Measurements from ENCODE around the gene FAM221A.
"Not testable (repeated sequence)": the region's sequence is repeated elsewhere in the genome, so short reads cannot be mapped to it uniquely, and the experiment has no call there.

Gene FAM221A

GRCh38 chr7:23696916-23697441 lies 17.0 kb downstream of the FAM221A start:
- DNase-seq (ENCODE audit: low read depth, low spot score): peak; percentile 62
- no peak overlapping the region for H3K4me3 ChIP-seq (ENCODE audit: low read length)

- no peak for DNase-seq (ENCODE audit: low read depth, low spot score)
These were observed 18.8 kb downstream of the FAM221A start for GRCh38 chr7:23698822-23699221.

GRCh38 chr7:23700046-23700445 lies 20.0 kb downstream of the FAM221A start:
- peak; percentile 1 for DNase-seq (ENCODE audit: low read depth, low spot score)
- H3K4me3 ChIP-seq (ENCODE audit: low read length): no peak overlapping the region

More at GRCh38 chr7:23698822-23699221, 18.8 kb downstream of the FAM221A start:
- no peak overlapping the region for H3K4me3 ChIP-seq (ENCODE audit: low read length)

GRCh38 chr7:23709081-23709750 lies 29.2 kb downstream of the FAM221A start:
- no peak for DNase-seq (ENCODE audit: low read depth, low spot score)
- H3K4me3 ChIP-seq (ENCODE audit: low read length): no peak overlapping the region

- no peak for DNase-seq (ENCODE audit: low read depth, low spot score)
- H3K4me3 ChIP-seq (ENCODE audit: low read length): no peak within 1 kb of the TSS
These were observed 30.0 kb downstream of the FAM221A start, which contains the start of gene STK31 for GRCh38 chr7:23710000-23710399. Gene STK31, plus strand, starts transcription at chr7:23710219. Its CDS starts 67 bp downstream, at chr7:23710286.

- H3K4me3 ChIP-seq (ENCODE audit: low read length): no peak overlapping the region
- peak; percentile 37 for DNase-seq (ENCODE audit: low read depth, low spot score)
These were observed 32.6 kb downstream of the FAM221A start for GRCh38 chr7:23712368-23713284.

- H3K4me3 ChIP-seq (ENCODE audit: low read length): no peak overlapping the region
- DNase-seq (ENCODE audit: low read depth, low spot score): no peak
These were observed 33.5 kb downstream of the FAM221A start for GRCh38 chr7:23713285-23714149.

DNA sequence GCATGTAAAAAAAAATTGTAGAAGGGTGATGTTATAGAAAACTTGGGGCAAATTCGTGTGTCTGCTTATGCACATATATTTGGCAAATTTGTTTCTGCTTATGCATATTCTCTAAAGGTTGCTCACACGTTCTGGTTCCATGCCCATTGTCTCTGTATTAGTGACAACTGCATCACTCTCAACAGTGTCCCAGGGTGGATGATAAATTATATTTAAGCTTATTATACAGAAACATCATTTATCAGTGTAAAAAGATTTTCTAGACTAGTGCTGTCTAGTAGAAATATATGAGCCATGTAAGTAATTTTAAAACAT lies 34.1 kb downstream of the FAM221A start:
- no peak for DNase-seq (ENCODE audit: low read depth, low spot score)
- H3K4me3 ChIP-seq (ENCODE audit: low read length): no peak overlapping the region

GRCh38 chr7:23714579-23714978 lies 34.6 kb downstream of the FAM221A start:
- no peak for DNase-seq (ENCODE audit: low read depth, low spot score)
- H3K4me3 ChIP-seq (ENCODE audit: low read length): no peak overlapping the region

DNA sequence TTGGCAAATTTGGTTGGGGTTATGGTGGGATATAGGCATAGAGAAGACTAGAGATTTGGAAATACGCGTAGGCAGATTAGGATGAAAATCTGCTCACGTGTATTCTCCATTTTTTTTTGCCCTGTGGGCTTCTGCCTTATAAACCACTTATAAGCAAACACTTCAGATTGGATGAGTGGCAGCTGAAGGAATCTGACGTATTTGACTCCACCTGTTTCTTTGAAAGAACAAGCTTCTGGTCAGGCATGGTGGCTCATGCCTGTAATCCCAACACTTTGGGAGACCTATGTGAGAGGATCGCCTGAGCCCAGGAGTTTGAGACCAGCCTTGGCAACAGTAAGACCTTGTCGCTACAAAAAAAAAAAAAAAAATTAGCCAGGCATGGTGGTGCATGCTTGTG lies 35.1 kb downstream of the FAM221A start:
- no peak overlapping the region for H3K4me3 ChIP-seq (ENCODE audit: low read length)
- DNase-seq (ENCODE audit: low read depth, low spot score): no peak

DNA sequence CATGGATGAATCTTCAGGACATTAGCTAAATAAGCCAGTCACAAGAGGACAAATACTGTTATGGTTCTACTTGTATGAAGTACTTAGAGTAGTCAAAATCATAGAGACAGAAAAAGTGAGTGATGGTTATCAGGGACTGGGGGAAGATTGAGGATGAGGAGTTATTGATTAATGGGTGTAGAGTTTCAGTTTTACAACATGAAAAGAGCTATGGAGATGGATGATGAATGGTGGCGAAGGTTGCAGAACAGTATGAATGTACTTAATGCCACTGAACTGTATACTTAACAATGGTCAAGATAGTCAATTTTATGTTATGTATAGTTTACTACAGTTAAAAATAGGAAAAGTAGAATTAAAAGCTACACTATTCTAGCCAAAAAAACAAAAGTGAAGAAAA lies 37.8 kb downstream of the FAM221A start:
- DNase-seq (ENCODE audit: low read depth, low spot score): no peak

GRCh38 chr7:23721456-23721855 lies 41.5 kb downstream of the FAM221A start:
- DNase-seq (ENCODE audit: low read depth, low spot score): no peak

More for the DNA sequence above, 37.8 kb downstream of the FAM221A start:
- H3K4me3 ChIP-seq (ENCODE audit: low read length): no peak overlapping the region

DNA sequence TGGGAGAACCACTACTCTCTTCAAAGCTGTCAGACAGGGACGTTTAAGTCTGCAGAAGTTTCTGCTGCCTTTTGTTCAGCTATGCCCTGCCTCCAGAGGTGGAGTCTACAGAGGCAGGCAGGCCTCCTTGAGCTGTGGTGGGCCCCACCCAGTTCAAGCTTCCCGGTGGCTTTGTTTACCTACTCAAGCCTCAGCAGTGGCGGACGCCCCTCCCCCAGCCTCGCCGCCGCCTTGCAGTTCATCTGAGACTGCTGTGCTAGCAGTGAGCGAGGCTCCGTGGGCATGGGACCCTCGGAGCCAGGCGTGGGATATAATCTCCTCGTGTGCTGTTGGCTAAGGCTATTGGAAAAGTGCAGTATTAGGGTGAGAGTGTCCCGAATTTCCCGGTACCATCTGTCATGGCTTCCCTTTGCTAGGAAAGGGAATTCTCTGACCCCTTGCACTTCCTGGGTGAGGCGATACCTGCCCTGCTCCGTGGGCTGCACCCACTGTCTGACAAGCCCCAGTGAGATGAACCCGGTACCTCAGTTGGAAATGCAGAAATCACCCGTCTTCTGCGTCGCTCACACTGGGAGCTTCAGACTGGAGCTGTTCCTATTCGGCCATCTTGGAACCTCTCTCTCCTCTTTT lies 42.7 kb downstream of the FAM221A start:
- DNase-seq (ENCODE audit: low read depth, low spot score); H3K4me3 ChIP-seq (ENCODE audit: low read length): not testable (repeated sequence)

More at GRCh38 chr7:23721456-23721855, 41.5 kb downstream of the FAM221A start:
- no peak overlapping the region for H3K4me3 ChIP-seq (ENCODE audit: low read length)

- not testable (repeated sequence) for DNase-seq (ENCODE audit: low read depth, low spot score); H3K4me3 ChIP-seq (ENCODE audit: low read length)
These were observed 44.1 kb downstream of the FAM221A start for GRCh38 chr7:23724113-23724512.

- DNase-seq (ENCODE audit: low read depth, low spot score): no peak
- no peak overlapping the region for H3K4me3 ChIP-seq (ENCODE audit: low read length)
These were observed 62.1 kb downstream of the FAM221A start for GRCh38 chr7:23742051-23742450.

DNA sequence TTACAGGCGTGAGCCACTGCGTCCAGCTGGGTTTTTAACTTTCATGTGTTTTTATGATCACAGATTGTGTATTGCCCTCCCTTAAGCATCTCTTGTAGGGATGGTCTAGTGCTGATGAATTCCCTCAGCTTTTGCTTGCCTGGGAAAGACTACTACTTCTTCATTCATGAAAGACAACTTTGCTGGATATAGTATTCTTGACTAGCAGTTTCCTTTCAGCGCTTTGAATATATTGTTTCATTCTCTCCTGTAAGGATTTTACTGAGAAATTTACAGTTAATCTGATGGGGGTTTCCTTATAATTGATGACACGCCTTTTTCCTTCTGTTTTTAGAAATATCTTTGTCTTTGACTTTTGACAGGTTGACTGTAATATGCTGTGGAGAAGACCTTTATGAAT lies 63.2 kb downstream of the FAM221A start:
- no peak for DNase-seq (ENCODE audit: low read depth, low spot score)
- H3K4me3 ChIP-seq (ENCODE audit: low read length): no peak overlapping the region

GRCh38 chr7:23746629-23747028 lies 66.6 kb downstream of the FAM221A start:
- no peak overlapping the region for H3K4me3 ChIP-seq (ENCODE audit: low read length)
- DNase-seq (ENCODE audit: low read depth, low spot score): no peak

DNA sequence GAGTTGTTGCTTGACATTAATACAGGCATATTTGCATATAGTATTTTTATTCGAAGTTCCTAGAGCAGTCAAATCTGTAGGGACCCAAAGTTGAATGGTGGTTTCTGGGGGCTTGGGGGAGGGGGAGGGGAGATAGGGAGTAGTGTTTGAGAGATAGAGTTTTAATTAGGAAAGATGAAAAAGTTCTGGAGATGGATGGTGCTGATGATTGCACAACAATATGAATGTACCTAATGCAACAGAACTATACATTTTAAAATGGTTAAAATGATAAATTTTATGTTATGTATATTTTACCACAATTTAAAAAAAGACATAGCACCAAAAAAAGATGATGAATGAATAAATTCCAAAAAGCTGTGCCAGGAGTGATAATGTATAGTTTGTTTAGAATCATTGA lies 71.9 kb downstream of the FAM221A start:
- no peak for DNase-seq (ENCODE audit: low read depth, low spot score)
- H3K4me3 ChIP-seq (ENCODE audit: low read length): no peak overlapping the region
